Naive B cell (primary cell): ENCODE measurements around the gene MLEC. TPM values are rescaled to one million over a fixed set of nuclear protein-coding genes. Genes with fewer than 3 reads are reported as not detected.

ENCODE experiments used
- ATAC-seq, 2 donors: fragments of 150-1000 bp; cut with Tn5 transposase; 2 replicates each; pipeline ENCODE4 v1.10.0; 2021; ENCODE audit warnings: low read depth in 2 of 2, mild to moderate bottlenecking in 2 of 2, moderate library complexity in 2 of 2
- DNase-seq: peaks from one replicate; pipeline ENCODE4 v3.0.0; 2022
- H3K27ac Mint-ChIP-seq, 6 donors: one replicate each; pipeline ENCODE4 v1.8.0; 2020 to 2022; ENCODE audit warnings: mild to moderate bottlenecking in 6 of 6, mixed read lengths in 6 of 6, moderate library complexity in 5 of 6, inconsistent platforms in 2 of 6
- H3K27me3 Mint-ChIP-seq, 3 donors: one replicate each; pipeline ENCODE4 v1.8.0; 2021 to 2022; ENCODE audit warnings: mixed read lengths in 3 of 3, mild to moderate bottlenecking in 1 of 3
- H3K36me3 Mint-ChIP-seq, 2 donors: one replicate each; pipeline ENCODE4 v1.8.0; 2020 to 2022; ENCODE audit warnings: mixed read lengths in 2 of 2, inconsistent platforms in 1 of 2, mild to moderate bottlenecking in 1 of 2
- H3K4me1 Mint-ChIP-seq, 3 donors: one replicate each; pipeline ENCODE4 v1.8.0; 2020 to 2022; ENCODE audit warnings: mixed read lengths in 3 of 3, inconsistent platforms in 1 of 3, mild to moderate bottlenecking in 1 of 3, moderate library complexity in 1 of 3
- H3K4me3 Mint-ChIP-seq, 8 donors: one replicate each; pipeline ENCODE4 v1.8.0; 2020 to 2022; ENCODE audit warnings: mild to moderate bottlenecking in 8 of 8, mixed read lengths in 8 of 8, moderate library complexity in 8 of 8, inconsistent platforms in 2 of 8
- H3K9me3 Mint-ChIP-seq, 7 donors: one replicate each; pipeline ENCODE4 v1.8.0; 2020 to 2022; ENCODE audit warnings: mixed read lengths in 7 of 7, mild to moderate bottlenecking in 5 of 7, inconsistent platforms in 2 of 7, moderate library complexity in 1 of 7
- polyA plus RNA-seq, 6 donors: library from polyadenylated mRNA; unstranded; fragments of 300-500 nt; fragmentation: Illumina TruSeq; gene quantifications; one replicate each; pipeline ENCODE4 v1.2.3, GENCODE V29; 2021; ENCODE audit warnings: low read depth in 6 of 6

MLEC gene
- polyA plus RNA-seq, 6 donors from 2014 or later: 32.0 to 43.8 (median 33.8) TPM

GRCh38 chr12:120688527-120689071, 1.6 kb downstream of the MLEC start:
- Mint-ChIP-seq H3K4me1 (peaks cover 29 to 46% (median 41%) of the 10 kb centered on the region in 3 donors), H3K4me3 (peak overlapping the region; percentile 79 to 95 (median 90)), H3K27me3 (no peaks in the 10 kb centered on the region), H3K9me3 (peaks cover 0 to 4% (median 0%) of the 10 kb centered on the region in 7 donors), H3K36me3 (peaks cover 4 to 11% of the 10 kb centered on the region in 2 donors), H3K27ac (peak overlapping the region in 4 of 6 donors; percentile 22 to 76 (median 64))
- ATAC-seq (no peak), DNase-seq (no peak)

- H3K36me3 Mint-ChIP-seq: peaks cover 6 to 16% of the 10 kb centered on the region in 2 donors
- DNase-seq: no peak
- peak overlapping the region in 6 of 8 donors; percentile 22 to 95 (median 87) for H3K4me3 Mint-ChIP-seq
- H3K4me1 Mint-ChIP-seq: peaks cover 26 to 42% (median 36%) of the 10 kb centered on the region in 3 donors
- peaks cover 0 to 4% (median 0%) of the 10 kb centered on the region in 7 donors for H3K9me3 Mint-ChIP-seq
- H3K27me3 Mint-ChIP-seq: no peaks in the 10 kb centered on the region
- H3K27ac Mint-ChIP-seq: no peak overlapping the region
- no peak for ATAC-seq
Measured at GRCh38 chr12:120689397-120690082, 2.6 kb downstream of the MLEC start.

- Mint-ChIP-seq H3K27me3 (no peaks in the 10 kb centered on the region), H3K36me3 (peaks cover 12 to 22% of the 10 kb centered on the region in 2 donors), H3K9me3 (peaks cover 0 to 3% (median 0%) of the 10 kb centered on the region in 7 donors), H3K27ac (no peak overlapping the region), H3K4me1 (peaks cover 20 to 37% (median 31%) of the 10 kb centered on the region in 3 donors), H3K4me3 (peak overlapping the region in 1 of 8 donors; percentile 67)
- DNase-seq: no peak
- no peak for ATAC-seq
Measured at GRCh38 chr12:120690083-120690450, 3.1 kb downstream of the MLEC start.

DNA sequence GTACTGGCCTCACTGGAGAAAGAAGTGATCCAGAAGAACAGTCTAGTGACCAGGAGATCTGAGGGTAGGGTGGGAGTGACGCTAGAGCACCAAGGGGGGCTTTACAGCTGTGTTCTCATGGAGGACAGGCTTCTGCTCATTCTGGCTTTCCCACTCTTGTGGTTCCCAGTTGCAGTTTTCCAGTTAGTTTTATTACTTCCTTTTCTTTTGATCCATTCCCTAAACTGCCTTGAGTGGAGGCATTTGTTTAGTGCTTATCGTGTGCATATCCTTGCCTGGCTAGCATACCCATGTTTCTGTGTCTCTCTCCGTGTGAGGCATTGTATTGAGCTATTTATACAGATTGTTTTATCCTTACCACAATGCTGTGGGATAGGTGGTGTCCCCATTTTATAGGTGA, 4.0 kb downstream of the MLEC start:
- no peaks in the 10 kb centered on the region for H3K9me3 Mint-ChIP-seq
- H3K27ac Mint-ChIP-seq: peak overlapping the region in 1 of 6 donors; percentile 38
- no peaks in the 10 kb centered on the region for H3K27me3 Mint-ChIP-seq
- H3K4me3 Mint-ChIP-seq: peak overlapping the region in 2 of 8 donors; percentile 15 to 67
- H3K4me1 Mint-ChIP-seq: peaks cover 19 to 32% (median 25%) of the 10 kb centered on the region in 3 donors
- peaks cover 13 to 26% of the 10 kb centered on the region in 2 donors for H3K36me3 Mint-ChIP-seq
- no peak for DNase-seq
- no peak for ATAC-seq

DNA sequence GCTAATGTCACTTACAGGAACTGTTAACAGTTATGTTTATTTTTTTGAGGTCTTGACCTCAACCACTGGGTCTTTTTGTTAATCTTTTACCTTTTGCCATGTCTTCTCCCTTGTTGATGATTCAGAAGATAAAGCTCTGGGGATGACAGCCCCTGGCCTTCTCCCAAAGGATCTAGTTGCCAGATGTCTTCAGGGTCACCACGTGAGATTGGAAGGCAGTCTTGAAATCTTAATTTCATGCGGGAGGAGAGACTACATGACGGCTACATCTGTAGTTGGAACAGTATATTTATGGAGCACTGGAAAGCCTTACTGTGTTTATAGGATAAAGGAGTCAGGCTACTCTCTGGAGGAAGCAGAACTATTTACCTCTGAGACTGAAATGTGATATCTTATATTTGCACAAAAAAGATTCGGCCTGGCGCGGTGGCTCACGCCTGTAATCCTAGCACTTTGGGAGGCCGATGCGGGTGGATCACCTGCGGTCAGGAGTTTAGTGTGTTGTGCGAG, 5.6 kb downstream of the MLEC start:
- Mint-ChIP-seq H3K4me1 (peaks cover 19 to 32% (median 24%) of the 10 kb centered on the region in 3 donors), H3K27me3 (no peaks in the 10 kb centered on the region), H3K36me3 (peaks cover 26 to 42% of the 10 kb centered on the region in 2 donors), H3K27ac (no peak overlapping the region), H3K4me3 (no peak overlapping the region), H3K9me3 (no peaks in the 10 kb centered on the region)
- DNase-seq: no peak
- no peak for ATAC-seq

GRCh38 chr12:120693848-120694247, 6.9 kb downstream of the MLEC start:
- Mint-ChIP-seq H3K36me3 (peaks cover 26 to 42% of the 10 kb centered on the region in 2 donors), H3K27ac (peak overlapping the region in 1 of 6 donors; percentile 93), H3K4me1 (peaks cover 9 to 28% (median 19%) of the 10 kb centered on the region in 3 donors), H3K9me3 (no peaks in the 10 kb centered on the region), H3K4me3 (no peak overlapping the region), H3K27me3 (no peaks in the 10 kb centered on the region)
- ATAC-seq: no peak
- no peak for DNase-seq

GRCh38 chr12:120696626-120697025, 9.7 kb downstream of the MLEC start:
- ATAC-seq (no peak), DNase-seq (no peak)
- Mint-ChIP-seq H3K27me3 (no peaks in the 10 kb centered on the region), H3K36me3 (peaks cover 35 to 51% of the 10 kb centered on the region in 2 donors), H3K4me3 (no peak overlapping the region), H3K27ac (peak overlapping the region in 1 of 6 donors; percentile 3), H3K9me3 (no peaks in the 10 kb centered on the region), H3K4me1 (peaks cover 6 to 25% (median 11%) of the 10 kb centered on the region in 3 donors)

DNA sequence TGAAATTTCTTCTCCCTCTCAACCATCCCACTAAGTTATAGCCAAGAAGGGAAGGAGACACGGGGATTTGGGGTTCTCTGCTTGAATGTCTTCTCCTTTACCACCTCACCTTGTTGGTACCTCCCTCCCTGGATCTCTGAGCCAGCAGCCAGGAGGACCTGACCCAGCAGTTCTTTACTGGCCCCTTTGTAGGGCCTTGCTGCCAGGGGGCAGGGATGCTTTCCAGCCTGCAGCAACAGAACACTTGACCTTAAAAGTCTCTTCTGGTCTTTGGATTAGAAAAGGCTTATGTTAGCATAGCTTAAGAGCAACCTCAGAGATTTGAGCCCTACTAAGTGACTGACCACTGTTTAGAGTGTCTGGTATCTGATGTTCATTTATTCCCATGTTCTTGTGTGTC, 10.4 kb downstream of the MLEC start:
- peak overlapping the region in 1 of 6 donors; percentile 90 for H3K27ac Mint-ChIP-seq
- peaks cover 40 to 51% of the 10 kb centered on the region in 2 donors for H3K36me3 Mint-ChIP-seq
- ATAC-seq (no peak), DNase-seq (no peak)
- peaks cover 6 to 23% (median 11%) of the 10 kb centered on the region in 3 donors for H3K4me1 Mint-ChIP-seq
- no peaks in the 10 kb centered on the region for H3K9me3 Mint-ChIP-seq
- H3K27me3 Mint-ChIP-seq: no peaks in the 10 kb centered on the region
- H3K4me3 Mint-ChIP-seq: no peak overlapping the region

DNA sequence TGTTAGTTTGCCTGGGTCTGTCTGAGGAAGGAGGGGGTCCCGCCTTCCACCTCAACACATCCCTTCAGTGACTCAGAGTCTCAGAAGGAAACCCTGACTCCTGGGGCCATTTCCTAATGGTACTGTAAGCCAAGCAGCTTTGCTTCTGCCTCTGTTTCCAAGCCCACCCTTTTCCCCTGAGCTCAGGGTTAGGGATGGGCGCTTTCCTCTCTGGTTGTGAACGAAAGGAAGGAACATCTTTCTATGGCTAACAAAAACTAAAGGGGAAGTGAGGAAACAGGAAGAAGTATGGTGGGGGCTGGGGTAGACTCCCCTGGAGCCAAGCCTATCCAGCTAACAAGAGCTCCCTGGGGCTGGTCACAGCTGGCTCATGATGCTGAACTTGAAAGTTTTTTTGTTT, 11.7 kb downstream of the MLEC start:
- Mint-ChIP-seq H3K9me3 (no peaks in the 10 kb centered on the region), H3K4me3 (no peak overlapping the region), H3K36me3 (peaks cover 37 to 41% of the 10 kb centered on the region in 2 donors), H3K27ac (peak overlapping the region in 1 of 6 donors; percentile 45), H3K27me3 (no peaks in the 10 kb centered on the region), H3K4me1 (peaks cover 3 to 13% (median 11%) of the 10 kb centered on the region in 3 donors)
- no peak for ATAC-seq
- DNase-seq: no peak

DNA sequence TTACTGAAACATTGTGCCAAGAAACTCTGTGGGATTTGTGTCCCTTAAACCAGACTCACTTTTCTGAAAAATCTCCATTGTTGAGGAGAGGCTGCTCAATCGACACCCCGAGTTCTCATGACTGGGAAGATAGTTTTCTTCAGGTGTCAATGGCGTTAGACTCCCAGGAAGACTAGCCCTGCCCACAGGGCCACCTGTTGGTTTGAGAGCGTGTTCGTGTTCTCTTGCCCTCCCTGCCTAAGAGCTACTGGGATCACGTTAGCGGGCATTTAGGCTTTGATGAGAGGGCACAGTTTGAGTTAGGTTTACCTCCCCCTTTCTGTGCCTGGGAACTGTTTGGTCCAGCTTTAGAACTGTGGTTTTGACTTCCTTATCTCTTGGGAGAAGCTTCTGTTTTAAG, 12.6 kb downstream of the MLEC start:
- DNase-seq (no peak), ATAC-seq (no peak)
- H3K27ac Mint-ChIP-seq: no peak overlapping the region
- H3K36me3 Mint-ChIP-seq: peaks cover 35 to 39% of the 10 kb centered on the region in 2 donors
- no peaks in the 10 kb centered on the region for H3K27me3 Mint-ChIP-seq
- peaks cover 3 to 13% (median 11%) of the 10 kb centered on the region in 3 donors for H3K4me1 Mint-ChIP-seq
- no peaks in the 10 kb centered on the region for H3K9me3 Mint-ChIP-seq
- H3K4me3 Mint-ChIP-seq: peak overlapping the region in 1 of 8 donors; percentile 6

- Mint-ChIP-seq H3K9me3 (no peaks in the 10 kb centered on the region), H3K4me1 (peaks cover 3 to 13% (median 11%) of the 10 kb centered on the region in 3 donors), H3K36me3 (peaks cover 26 to 32% of the 10 kb centered on the region in 2 donors), H3K27me3 (no peaks in the 10 kb centered on the region), H3K27ac (peak overlapping the region in 2 of 6 donors; percentile 36 to 51), H3K4me3 (no peak overlapping the region)
- DNase-seq (no peak), ATAC-seq (no peak)
Measured at GRCh38 chr12:120700886-120701285, 13.9 kb downstream of the MLEC start.

DNA sequence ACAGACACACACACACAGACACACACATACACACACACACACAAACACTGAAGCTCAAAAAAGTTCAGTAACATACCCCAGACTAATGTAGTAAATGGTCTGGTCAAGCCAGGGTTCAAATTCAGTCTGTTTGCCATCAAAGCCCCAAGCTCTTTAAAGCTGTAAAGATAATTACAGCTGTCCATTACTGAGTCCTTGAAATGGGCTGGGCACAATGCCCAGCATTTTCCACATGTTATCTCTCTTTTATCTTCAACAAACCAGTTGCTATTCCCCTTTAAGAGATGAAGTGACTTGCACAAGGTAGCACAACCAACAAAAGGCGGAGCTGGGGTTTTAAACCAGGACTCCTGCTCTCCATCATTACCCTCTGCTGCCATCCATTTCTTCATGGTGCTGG, 15.7 kb downstream of the MLEC start:
- no peak overlapping the region for H3K4me3 Mint-ChIP-seq
- DNase-seq (no peak), ATAC-seq (no peak)
- H3K4me1 Mint-ChIP-seq: peaks cover 3 to 13% (median 11%) of the 10 kb centered on the region in 3 donors
- H3K27ac Mint-ChIP-seq: no peak overlapping the region
- no peaks in the 10 kb centered on the region for H3K9me3 Mint-ChIP-seq
- peaks cover 9 to 19% of the 10 kb centered on the region in 2 donors for H3K36me3 Mint-ChIP-seq
- H3K27me3 Mint-ChIP-seq: no peaks in the 10 kb centered on the region

DNA sequence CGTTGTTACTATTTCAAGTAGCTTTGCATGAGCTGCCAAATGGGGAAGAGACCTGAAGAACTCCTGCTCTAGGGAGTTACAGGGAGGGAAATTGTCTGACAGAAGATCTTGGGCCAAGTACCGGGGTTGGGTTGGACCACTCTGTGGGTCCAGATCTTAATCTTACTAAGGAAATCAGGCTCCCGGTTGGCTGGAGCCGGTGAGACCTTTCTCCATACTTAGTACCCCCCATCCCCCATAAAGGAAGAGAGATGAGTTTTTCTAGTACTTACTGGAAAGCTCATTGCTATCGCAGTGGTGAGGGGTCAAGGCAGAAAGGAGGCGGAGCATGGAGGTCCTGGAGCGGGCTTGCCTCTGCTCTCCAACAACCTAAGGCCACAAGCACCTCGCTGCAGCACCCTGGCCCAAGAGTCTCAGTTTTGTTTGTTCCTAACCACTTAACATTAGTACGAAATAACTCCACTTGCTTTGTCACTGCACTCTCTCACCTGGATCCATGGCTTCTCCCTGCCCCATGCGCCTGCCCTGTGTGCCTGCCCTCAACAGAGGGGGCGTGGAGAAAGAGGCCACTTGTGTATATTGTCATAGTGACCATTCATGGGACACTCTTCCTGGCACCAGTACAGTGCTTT, 16.5 kb downstream of the MLEC start:
- ATAC-seq: no peak
- peaks cover 9 to 19% of the 10 kb centered on the region in 2 donors for H3K36me3 Mint-ChIP-seq

More for the DNA sequence above, 16.5 kb downstream of the MLEC start:
- H3K9me3 Mint-ChIP-seq: no peaks in the 10 kb centered on the region
- H3K4me1 Mint-ChIP-seq: peaks cover 3 to 9% (median 8%) of the 10 kb centered on the region in 3 donors
- H3K27ac Mint-ChIP-seq: no peak overlapping the region
- H3K4me3 Mint-ChIP-seq: no peak overlapping the region
- no peaks in the 10 kb centered on the region for H3K27me3 Mint-ChIP-seq
- DNase-seq: no peak
